Measurements from ENCODE around the gene PTCHD4.

The PTCHD4 gene

GRCh38 chr6:48068278-48069251 is 42.4 kb downstream of the PTCHD4 start:
- TF ChIP-seq TAF1 (IDR thresholded peaks at IDR 0.05; ENCODE audit: borderline replicate concordance, insufficient read depth, low read length), result no peak
- TF ChIP-seq SIN3A (IDR thresholded peaks at IDR 0.05; ENCODE audit: borderline replicate concordance, insufficient read depth, low read length), result no peak
- no peak for TF ChIP-seq POLR2AphosphoS5 (IDR thresholded peaks at IDR 0.05; ENCODE audit: low read depth, low read length)

- no peak for TF ChIP-seq POLR2AphosphoS5 (IDR thresholded peaks at IDR 0.05; ENCODE audit: low read depth, low read length)
- TF ChIP-seq SIN3A (IDR thresholded peaks at IDR 0.05; ENCODE audit: borderline replicate concordance, insufficient read depth, low read length), result no peak
- TF ChIP-seq TAF1 (IDR thresholded peaks at IDR 0.05; ENCODE audit: borderline replicate concordance, insufficient read depth, low read length), result no peak
- no peak for TF ChIP-seq FOXP2 (optimal IDR thresholded peaks at IDR 0.05; ENCODE audit: borderline replicate concordance, extremely low read depth, extremely low read length, insufficient read depth)
- TF ChIP-seq REST (IDR thresholded peaks at IDR 0.05; ENCODE audit: insufficient read depth in 1 of 2, low read depth in 2 of 2, low read length in 2 of 2), result no peak
Measured at GRCh38 chr6:48067886-48068277, 43.1 kb downstream of the PTCHD4 start.

GRCh38 chr6:48067148-48067712 is 43.8 kb downstream of the PTCHD4 start:
- TF ChIP-seq POLR2AphosphoS5 (IDR thresholded peaks at IDR 0.05; ENCODE audit: low read depth, low read length), result no peak
- no peak for TF ChIP-seq SIN3A (IDR thresholded peaks at IDR 0.05; ENCODE audit: borderline replicate concordance, insufficient read depth, low read length)
- TF ChIP-seq TAF1 (IDR thresholded peaks at IDR 0.05; ENCODE audit: borderline replicate concordance, insufficient read depth, low read length), result no peak
- no peak for TF ChIP-seq FOXP2 (optimal IDR thresholded peaks at IDR 0.05; ENCODE audit: borderline replicate concordance, extremely low read depth, extremely low read length, insufficient read depth)
- no peak for TF ChIP-seq REST (IDR thresholded peaks at IDR 0.05; ENCODE audit: insufficient read depth in 1 of 2, low read depth in 2 of 2, low read length in 2 of 2)

GRCh38 chr6:48061265-48061990 is 49.6 kb downstream of the PTCHD4 start:
- TF ChIP-seq FOXP2 (optimal IDR thresholded peaks at IDR 0.05; ENCODE audit: borderline replicate concordance, extremely low read depth, extremely low read length, insufficient read depth) (no peak), TAF1 (IDR thresholded peaks at IDR 0.05; ENCODE audit: borderline replicate concordance, insufficient read depth, low read length) (no peak), POLR2AphosphoS5 (IDR thresholded peaks at IDR 0.05; ENCODE audit: low read depth, low read length) (no peak), REST (IDR thresholded peaks at IDR 0.05; ENCODE audit: insufficient read depth in 1 of 2, low read depth in 2 of 2, low read length in 2 of 2) (no peak), SIN3A (IDR thresholded peaks at IDR 0.05; ENCODE audit: borderline replicate concordance, insufficient read depth, low read length) (no peak)

Data from PFSK-1 (cell line).